Heart left ventricle (tissue), 16 donors: ENCODE measurements around the gene MAPKAPK3. TPM values are rescaled to one million over a fixed set of nuclear protein-coding genes. Genes with fewer than 3 reads are reported as not detected.
A peak's percentile ranks its signal among the peaks of the same experiment; 100 is the strongest.

Experiments
- ATAC-seq, 4 donors: fragments of 200-7000 bp; cut with Tn5 transposase; one replicate each; pipeline ENCODE4 v1.9.1; 2020 to 2022; ENCODE audit warnings: moderate library complexity in 4 of 4, mild to moderate bottlenecking in 3 of 4, moderate number of reproducible peaks in 1 of 4
- DNase-seq, 5 donors: peaks; one replicate each; pipeline ENCODE4 v3.0.0-alpha.2; 2020
- H3K27ac ChIP-seq, 12 donors: fragments of 200-600 bp; sonication (generic) in 4 of 12; one replicate each; pipeline versions ENCODE4 v1.5.0 to v1.8.0; 2016 to 2022; ENCODE audit warnings: mild to moderate bottlenecking in 2 of 12
- H3K27me3 ChIP-seq, 9 donors: fragments of 200-600 bp; sonication (generic) in 2 of 9; one replicate each; pipeline versions ENCODE4 v1.5.1 to v1.8.0; 2016 to 2022; ENCODE audit warnings: mild to moderate bottlenecking in 3 of 9
- H3K36me3 ChIP-seq, 9 donors: fragments of 200-600 bp; sonication (generic) in 2 of 9; one replicate each; pipeline versions ENCODE4 v1.5.0 to v1.8.0; 2018 to 2022; ENCODE audit warnings: mild to moderate bottlenecking in 2 of 9
- H3K4me1 ChIP-seq, 12 donors: fragments of 200-600 bp; sonication (generic) in 4 of 12; one replicate each; pipeline versions ENCODE4 v1.5.0 to v1.8.0; 2016 to 2022; ENCODE audit warnings: mild to moderate bottlenecking in 3 of 12
- H3K4me3 ChIP-seq, 12 donors: fragments of 200-600 bp; sonication (generic) in 4 of 12; one replicate each; pipeline versions ENCODE4 v1.5.0 to v1.8.0; 2017 to 2022; ENCODE audit warnings: mild to moderate bottlenecking in 9 of 12, moderate library complexity in 4 of 12
- H3K9me3 ChIP-seq, 12 donors: fragments of 200-600 bp; sonication (generic) in 4 of 12; one replicate each; pipeline versions ENCODE4 v1.5.0 to v1.8.0; 2016 to 2022; ENCODE audit warnings: mild to moderate bottlenecking in 1 of 12
- CTCF ChIP-seq, 12 donors: fragments of 200-600 bp; sonication (generic) in 4 of 12; IDR thresholded peaks; one replicate each; pipeline versions ENCODE4 v1.5.0 to v1.8.0; 2018 to 2022; ENCODE audit warnings: antibody characterized with exemption in 12 of 12, mild to moderate bottlenecking in 5 of 12
- POLR2A ChIP-seq, 2 donors: fragments of 450-650 bp; IDR thresholded peaks; one replicate each; pipeline ENCODE4 v1.6.1; 2017; ENCODE audit warnings: antibody characterized with exemption in 2 of 2, mild to moderate bottlenecking in 2 of 2, moderate library complexity in 2 of 2
- WGBS, 4 donors: extraction: QIAGEN DNeasy Blood & Tissue Kit in 2 of 4; methylation state at CpG; one replicate each; pipeline versions ENCODE4 v1.1.5 to v1.1.7; 2013 to 2018; 5-methylcytosine and 5-hydroxymethylcytosine counted together
- intact Hi-C, 10 donors: fragments of 100-400 bp; cut with DNase I; formaldehyde crosslinking; loops; one replicate each; pipeline versions ENCODE4 v1.11.1 to v1.14.2; 2022
- polyA plus RNA-seq, 2 donors: library from polyadenylated mRNA; stranded (reverse); fragments of 200-250 nt; gene quantifications; one replicate each; pipeline ENCODE4 v1.2.3, GENCODE V29; 2013
- total RNA-seq, 9 donors: library from RNA; depleted of rRNA in 2 of 9; stranded (reverse); fragments of >200 nt in 2 of 9; fragmentation: NEBNext Ultra II Directional in 3 of 9; extraction: Animal tissue kit (Norgen Biotek cat#: 25700) in 3 of 9; gene quantifications; one replicate each; pipeline versions ENCODE4 v1.1.0 to v1.2.4, GENCODE V29; 2016 to 2023
- donor health status: ischemic (EF 13 %, LVEDD 7.1; RV severe dilation, severe dysfunction).
- donor health status: healthy with polysubstance abuse.
- donor health status: DM: no; HTN: yes; CAD: no.
- donor health status: DM: no; HTN: no; CAD: no.
- donor health status: ischemic (EF 25% LVEDD 6.9; RV normal size, moderate dysfunction).
- donor health status: ischemic (EF 25% LVEDD 5.7; RV mildly dilated, moderate dysfunction).
- donor health status: healthy.
- donor health status: DM: yes; HTN: yes; CAD: no.
- donor health status: ischemic (EF 35%, LVEDD 5.7; RV mildly dilated, moderate dysfunction).
- donor health status: nonischemic (EF 11% LVEDD 7.7; RV severe dilation, severe dysfunction).
- donor health status: DM: yes; HTN: yes; CAD: no.
- donor health status: PGD.
- donor health status: ischemic (EF 29% LVEDD 5.4; RV normal size, mild dysfunction).
- donor health status: nonischemic (EF 23%, LVEDD 6.1; RV moderate dilation, normal function).

Gene MAPKAPK3
- total and polyA plus RNA-seq, 11 donors = 226 to 398 (median 287) TPM

- H3K27ac ChIP-seq = peak overlapping the region; percentile 16 to 100 (median 98)
- H3K4me1 ChIP-seq = peaks cover 15 to 100% (median 85%) of the 10 kb centered on the region in 12 donors
- peak in 1 of 5 donors; percentile 18 for DNase-seq
These were observed 13.5 kb upstream of the MAPKAPK3 start for GRCh38 chr3:50603261-50604109.

GRCh38 chr3:50604110-50604621 is 12.8 kb upstream of the MAPKAPK3 start:
- DNase-seq (peak in 1 of 5 donors; percentile 16), ATAC-seq (no peak)
- TF ChIP-seq POLR2A (IDR thresholded peaks at IDR 0.05) (no peak), CTCF (IDR thresholded peaks at IDR 0.05) (no peak)
- Histone ChIP-seq H3K4me1 (peaks cover 15 to 99% (median 90%) of the 10 kb centered on the region in 12 donors), H3K4me3 (no peak overlapping the region), H3K9me3 (no peaks in the 10 kb centered on the region), H3K36me3 (peaks cover 0 to 53% (median 28%) of the 10 kb centered on the region in 9 donors), H3K27ac (peak overlapping the region in 11 of 12 donors; percentile 96 to 100 (median 99)), H3K27me3 (no peaks in the 10 kb centered on the region)
- intact Hi-C loops = no loop called here
- WGBS, 4 donors = 59 to 69% (median 66%) methylated on average over 5 of the region's 5 CpGs

More at GRCh38 chr3:50603261-50604109, 13.5 kb upstream of the MAPKAPK3 start:
- no peak for ATAC-seq
- no peak overlapping the region for H3K4me3 ChIP-seq
- TF ChIP-seq CTCF (IDR thresholded peaks at IDR 0.05) (no peak), POLR2A (IDR thresholded peaks at IDR 0.05) (no peak)
- intact Hi-C loops = no loop called here
- H3K27me3 ChIP-seq = no peaks in the 10 kb centered on the region
- no peaks in the 10 kb centered on the region for H3K9me3 ChIP-seq
- H3K36me3 ChIP-seq = peaks cover 0 to 48% (median 28%) of the 10 kb centered on the region in 9 donors
- WGBS, 4 donors = 65 to 71% (median 70%) methylated on average over 4 of the region's 4 CpGs

- peaks cover 15 to 99% (median 91%) of the 10 kb centered on the region in 12 donors for H3K4me1 ChIP-seq
- peak; percentile 75 to 91 (median 85) for DNase-seq
- no peaks in the 10 kb centered on the region for H3K27me3 ChIP-seq
- peak in 1 of 2 donors; percentile 13 for TF ChIP-seq POLR2A (IDR thresholded peaks at IDR 0.05)
- TF ChIP-seq CTCF (IDR thresholded peaks at IDR 0.05) = no peak
- intact Hi-C loops = no loop called here
- WGBS, 4 donors = 54 to 72% (median 62%) methylated on average over 13 to 14 of the region's 14 CpGs
- peaks cover 0 to 54% (median 28%) of the 10 kb centered on the region in 9 donors for H3K36me3 ChIP-seq
- peak overlapping the region in 11 of 12 donors; percentile 71 to 100 (median 99) for H3K27ac ChIP-seq
- H3K4me3 ChIP-seq = peak overlapping the region in 1 of 12 donors; percentile 90
- H3K9me3 ChIP-seq = no peaks in the 10 kb centered on the region
- peak; percentile 13 to 55 (median 40) for ATAC-seq
These were observed 12.0 kb upstream of the MAPKAPK3 start for GRCh38 chr3:50604628-50605588.
